SK-N-SH treated with all-trans-retinoic acid at 6 μM for 48 hours (cell line): ENCODE measurements around the gene NUP133.

Experiments used
- ATAC-seq: fragments of 200-7000 bp; cut with Tn5 transposase; 3 replicates; pipeline ENCODE4 v1.9.1; 2020; ENCODE audit warnings: mild to moderate bottlenecking, moderate library complexity
- ARNTL ChIP-seq: fragments of 450-650 bp; formaldehyde crosslinking; IDR thresholded peaks from 2 replicates; pipeline ENCODE4 v1.5.0; 2020; ENCODE audit warnings: low read depth, mild to moderate bottlenecking, moderate library complexity, borderline replicate concordance
- CSDC2 ChIP-seq: fragments of 250-450 bp; sonication (Bioruptor Pico); IDR thresholded peaks from 2 replicates; pipeline ENCODE4 v1.5.0; 2020; ENCODE audit warnings: mild to moderate bottlenecking, moderate library complexity
- ESRRG ChIP-seq: fragments of 250-450 bp; sonication (Bioruptor Pico); IDR thresholded peaks from 2 replicates; pipeline ENCODE4 v1.6.1; 2021; ENCODE audit warnings: mild to moderate bottlenecking
- GLIS3 ChIP-seq: fragments of 250-450 bp; sonication (Bioruptor Pico); IDR thresholded peaks from 2 replicates; pipeline ENCODE4 v1.5.0; 2020; ENCODE audit warnings: mild to moderate bottlenecking, moderate library complexity
- PPARA ChIP-seq: fragments of 250-450 bp; sonication (Bioruptor Pico); IDR thresholded peaks from 2 replicates; pipeline ENCODE4 v1.5.0; 2020; ENCODE audit warnings: mild to moderate bottlenecking, borderline replicate concordance
- RARB ChIP-seq: fragments of 250-450 bp; sonication (Bioruptor Pico); IDR thresholded peaks from 2 replicates; pipeline ENCODE4 v1.8.0; 2021; ENCODE audit warnings: mild to moderate bottlenecking, moderate library complexity
- SNAI2 ChIP-seq: fragments of 250-450 bp; sonication (Bioruptor Pico); IDR thresholded peaks from 2 replicates; pipeline ENCODE4 v1.5.0; 2020; ENCODE audit warnings: mild to moderate bottlenecking, moderate library complexity
- TCF4 ChIP-seq: fragments of 250-450 bp; sonication (Bioruptor Pico); IDR thresholded peaks from 2 replicates; pipeline ENCODE4 v1.8.0; 2021; ENCODE audit warnings: mild to moderate bottlenecking, moderate library complexity, borderline replicate concordance
- TOX ChIP-seq: fragments of 250-450 bp; sonication (Bioruptor Pico); IDR thresholded peaks from 2 replicates; pipeline ENCODE4 v1.8.0; 2021; ENCODE audit warnings: mild to moderate bottlenecking, moderate library complexity, borderline replicate concordance
- ZC3H10 ChIP-seq: fragments of 250-450 bp; sonication (Bioruptor Pico); IDR thresholded peaks from 2 replicates; pipeline ENCODE4 v1.5.1; 2021; ENCODE audit warnings: mild to moderate bottlenecking, moderate library complexity
- ZFP3 ChIP-seq: fragments of 250-450 bp; sonication (Bioruptor Pico); IDR thresholded peaks from 2 replicates; pipeline ENCODE4 v1.5.0; 2020; ENCODE audit warnings: mild to moderate bottlenecking, moderate library complexity
- ZFP30 ChIP-seq: fragments of 450-650 bp; formaldehyde crosslinking; IDR thresholded peaks from 2 replicates; pipeline ENCODE4 v1.5.0; 2022; ENCODE audit warnings: mild to moderate bottlenecking, moderate library complexity
- ZNF565 ChIP-seq: fragments of 450-650 bp; formaldehyde crosslinking; conservative IDR thresholded peaks from 2 replicates; pipeline ENCODE4 v1.5.0; 2020; ENCODE audit warnings: low read depth, mild to moderate bottlenecking, moderate library complexity
- ZNF8 ChIP-seq: fragments of 450-650 bp; formaldehyde crosslinking; IDR thresholded peaks from 2 replicates; pipeline ENCODE4 v1.5.0; 2020; ENCODE audit warnings: mild to moderate bottlenecking, moderate library complexity
- TF ChIP-seq, protein P1 (sequence below): fragments of 250-450 bp; sonication (Bioruptor Pico); IDR thresholded peaks from 2 replicates; pipeline ENCODE4 v1.8.0; 2021; ENCODE audit warnings: low read depth, mild to moderate bottlenecking, moderate library complexity, borderline replicate concordance
- TF ChIP-seq, protein P2 (sequence below): fragments of 250-450 bp; sonication (Bioruptor Pico); IDR thresholded peaks from 2 replicates; pipeline ENCODE4 v1.5.1; 2021; ENCODE audit warnings: mild to moderate bottlenecking, moderate library complexity
- TF ChIP-seq, protein P3 (sequence below): fragments of 250-450 bp; sonication (Bioruptor Pico); IDR thresholded peaks from 2 replicates; pipeline ENCODE4 v1.8.0; 2020; ENCODE audit warnings: mild to moderate bottlenecking, moderate library complexity, borderline replicate concordance
- TF ChIP-seq, protein P4 (sequence below): fragments of 250-450 bp; sonication (Bioruptor Pico); IDR thresholded peaks from 2 replicates; pipeline ENCODE4 v1.5.0; 2020; ENCODE audit warnings: mild to moderate bottlenecking, moderate library complexity

NUP133 gene

DNA sequence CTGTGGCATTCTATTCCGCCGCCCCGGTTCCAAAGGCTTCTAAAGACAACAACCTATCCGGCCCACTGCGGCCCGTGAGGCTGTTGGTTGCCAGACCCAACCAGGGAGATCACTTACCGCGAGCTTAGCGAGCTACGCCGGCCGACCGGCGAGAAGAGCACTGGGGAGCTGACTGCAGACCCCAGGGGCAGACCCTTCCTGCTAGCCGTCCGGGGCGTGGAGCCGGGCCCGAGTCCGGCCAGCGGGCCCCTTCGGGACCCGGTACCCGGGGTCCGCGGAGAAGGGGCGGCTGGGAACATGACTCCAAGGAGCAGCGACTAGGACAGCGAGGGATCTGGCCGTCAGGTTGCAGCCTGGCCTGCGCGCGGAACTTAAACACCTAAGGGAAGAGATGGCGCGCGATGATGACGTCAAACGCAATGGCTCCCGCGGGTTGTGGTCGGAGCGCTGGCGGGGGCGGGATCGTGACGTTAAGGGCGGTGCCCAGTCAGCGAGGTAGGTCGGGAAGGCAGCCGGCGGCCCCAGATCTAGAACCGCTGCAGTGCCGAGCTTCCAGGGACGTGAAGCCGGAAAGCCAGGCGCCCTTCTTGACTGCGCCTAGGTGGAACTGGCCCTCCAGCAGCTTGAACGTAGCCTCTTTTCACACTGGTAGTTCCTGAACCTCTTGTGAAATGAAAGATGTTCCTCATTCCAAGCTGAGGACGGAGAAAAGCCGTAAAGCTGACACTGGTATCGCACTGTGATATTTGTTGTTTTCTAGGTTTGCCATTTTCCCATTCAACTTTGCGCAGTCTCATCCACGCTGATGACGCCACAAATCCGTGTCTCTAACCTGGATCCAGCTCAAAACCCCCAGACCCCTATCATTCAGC is at the start of gene NUP133:
NUP133 (minus strand) TSS at position 391 of the 872 bp plus-strand sequence; CDS start at position 299, 92 bp downstream.
- ATAC-seq, result peak; percentile 98
- no peak for TF ChIP-seq ZNF565 (CRISPR knock-in tag)
- peak; percentile 61; the same call in 1 of the 2 replicates for TF ChIP-seq RARB (CRISPR knock-in tag)

DNA sequence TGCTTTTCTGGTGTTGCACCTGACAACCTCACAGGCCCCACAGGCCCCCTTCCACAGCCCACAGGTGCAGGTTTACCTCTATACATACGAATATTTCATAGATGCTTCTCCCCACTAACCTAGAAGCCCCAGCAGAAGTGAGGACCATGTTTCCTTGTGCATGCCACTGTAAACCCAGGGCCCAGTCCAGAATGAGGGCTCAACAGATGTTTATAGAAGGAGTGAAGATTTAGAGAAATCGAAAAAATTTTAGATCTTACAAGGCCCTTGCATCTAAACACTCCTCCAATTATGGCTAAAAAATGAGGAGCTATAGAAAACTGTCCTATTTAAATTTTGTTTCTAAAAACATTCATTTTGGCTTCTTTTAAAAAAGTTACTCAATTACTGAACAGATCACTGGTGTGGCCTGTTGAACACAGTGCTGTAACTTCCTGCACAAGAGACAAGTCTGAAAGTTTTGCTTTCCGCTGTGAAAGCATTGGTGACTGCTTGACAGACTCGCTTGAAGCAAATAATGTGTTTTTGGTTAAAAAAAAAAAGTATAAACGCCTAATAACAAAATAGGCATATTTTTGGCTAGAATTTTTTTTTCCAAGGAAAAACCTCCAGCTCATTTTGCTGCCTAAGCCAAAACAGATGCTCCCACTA is 49.2 kb upstream of the NUP133 start:
- no peak for ATAC-seq
- TF ChIP-seq, protein P1, sequence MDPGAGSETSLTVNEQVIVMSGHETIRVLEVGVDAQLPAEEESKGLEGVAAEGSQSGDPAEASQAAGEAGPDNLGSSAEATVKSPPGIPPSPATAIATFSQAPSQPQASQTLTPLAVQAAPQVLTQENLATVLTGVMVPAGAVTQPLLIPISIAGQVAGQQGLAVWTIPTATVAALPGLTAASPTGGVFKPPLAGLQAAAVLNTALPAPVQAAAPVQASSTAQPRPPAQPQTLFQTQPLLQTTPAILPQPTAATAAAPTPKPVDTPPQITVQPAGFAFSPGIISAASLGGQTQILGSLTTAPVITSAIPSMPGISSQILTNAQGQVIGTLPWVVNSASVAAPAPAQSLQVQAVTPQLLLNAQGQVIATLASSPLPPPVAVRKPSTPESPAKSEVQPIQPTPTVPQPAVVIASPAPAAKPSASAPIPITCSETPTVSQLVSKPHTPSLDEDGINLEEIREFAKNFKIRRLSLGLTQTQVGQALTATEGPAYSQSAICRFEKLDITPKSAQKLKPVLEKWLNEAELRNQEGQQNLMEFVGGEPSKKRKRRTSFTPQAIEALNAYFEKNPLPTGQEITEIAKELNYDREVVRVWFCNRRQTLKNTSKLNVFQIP (CRISPR knock-in tag), result no peak
- no peak for TF ChIP-seq ZFP3
- TF ChIP-seq GLIS3 (CRISPR knock-in tag), result no peak
- TF ChIP-seq, protein P2, sequence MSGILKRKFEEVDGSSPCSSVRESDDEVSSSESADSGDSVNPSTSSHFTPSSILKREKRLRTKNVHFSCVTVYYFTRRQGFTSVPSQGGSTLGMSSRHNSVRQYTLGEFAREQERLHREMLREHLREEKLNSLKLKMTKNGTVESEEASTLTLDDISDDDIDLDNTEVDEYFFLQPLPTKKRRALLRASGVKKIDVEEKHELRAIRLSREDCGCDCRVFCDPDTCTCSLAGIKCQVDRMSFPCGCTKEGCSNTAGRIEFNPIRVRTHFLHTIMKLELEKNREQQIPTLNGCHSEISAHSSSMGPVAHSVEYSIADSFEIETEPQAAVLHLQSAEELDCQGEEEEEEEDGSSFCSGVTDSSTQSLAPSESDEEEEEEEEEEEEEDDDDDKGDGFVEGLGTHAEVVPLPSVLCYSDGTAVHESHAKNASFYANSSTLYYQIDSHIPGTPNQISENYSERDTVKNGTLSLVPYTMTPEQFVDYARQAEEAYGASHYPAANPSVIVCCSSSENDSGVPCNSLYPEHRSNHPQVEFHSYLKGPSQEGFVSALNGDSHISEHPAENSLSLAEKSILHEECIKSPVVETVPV (CRISPR knock-in tag), result no peak
- TF ChIP-seq SNAI2, result no peak
- TF ChIP-seq, protein P3, sequence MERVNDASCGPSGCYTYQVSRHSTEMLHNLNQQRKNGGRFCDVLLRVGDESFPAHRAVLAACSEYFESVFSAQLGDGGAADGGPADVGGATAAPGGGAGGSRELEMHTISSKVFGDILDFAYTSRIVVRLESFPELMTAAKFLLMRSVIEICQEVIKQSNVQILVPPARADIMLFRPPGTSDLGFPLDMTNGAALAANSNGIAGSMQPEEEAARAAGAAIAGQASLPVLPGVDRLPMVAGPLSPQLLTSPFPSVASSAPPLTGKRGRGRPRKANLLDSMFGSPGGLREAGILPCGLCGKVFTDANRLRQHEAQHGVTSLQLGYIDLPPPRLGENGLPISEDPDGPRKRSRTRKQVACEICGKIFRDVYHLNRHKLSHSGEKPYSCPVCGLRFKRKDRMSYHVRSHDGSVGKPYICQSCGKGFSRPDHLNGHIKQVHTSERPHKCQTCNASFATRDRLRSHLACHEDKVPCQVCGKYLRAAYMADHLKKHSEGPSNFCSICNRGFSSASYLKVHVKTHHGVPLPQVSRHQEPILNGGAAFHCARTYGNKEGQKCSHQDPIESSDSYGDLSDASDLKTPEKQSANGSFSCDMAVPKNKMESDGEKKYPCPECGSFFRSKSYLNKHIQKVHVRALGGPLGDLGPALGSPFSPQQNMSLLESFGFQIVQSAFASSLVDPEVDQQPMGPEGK (CRISPR knock-in tag), result no peak
- TF ChIP-seq ESRRG (CRISPR knock-in tag), result no peak
- TF ChIP-seq ZC3H10 (CRISPR knock-in tag), result no peak
- no peak for TF ChIP-seq ZNF8 (CRISPR knock-in tag)
- TF ChIP-seq ZNF565 (CRISPR knock-in tag), result no peak
- no peak for TF ChIP-seq ZFP30 (CRISPR knock-in tag)
- TF ChIP-seq, protein P4, sequence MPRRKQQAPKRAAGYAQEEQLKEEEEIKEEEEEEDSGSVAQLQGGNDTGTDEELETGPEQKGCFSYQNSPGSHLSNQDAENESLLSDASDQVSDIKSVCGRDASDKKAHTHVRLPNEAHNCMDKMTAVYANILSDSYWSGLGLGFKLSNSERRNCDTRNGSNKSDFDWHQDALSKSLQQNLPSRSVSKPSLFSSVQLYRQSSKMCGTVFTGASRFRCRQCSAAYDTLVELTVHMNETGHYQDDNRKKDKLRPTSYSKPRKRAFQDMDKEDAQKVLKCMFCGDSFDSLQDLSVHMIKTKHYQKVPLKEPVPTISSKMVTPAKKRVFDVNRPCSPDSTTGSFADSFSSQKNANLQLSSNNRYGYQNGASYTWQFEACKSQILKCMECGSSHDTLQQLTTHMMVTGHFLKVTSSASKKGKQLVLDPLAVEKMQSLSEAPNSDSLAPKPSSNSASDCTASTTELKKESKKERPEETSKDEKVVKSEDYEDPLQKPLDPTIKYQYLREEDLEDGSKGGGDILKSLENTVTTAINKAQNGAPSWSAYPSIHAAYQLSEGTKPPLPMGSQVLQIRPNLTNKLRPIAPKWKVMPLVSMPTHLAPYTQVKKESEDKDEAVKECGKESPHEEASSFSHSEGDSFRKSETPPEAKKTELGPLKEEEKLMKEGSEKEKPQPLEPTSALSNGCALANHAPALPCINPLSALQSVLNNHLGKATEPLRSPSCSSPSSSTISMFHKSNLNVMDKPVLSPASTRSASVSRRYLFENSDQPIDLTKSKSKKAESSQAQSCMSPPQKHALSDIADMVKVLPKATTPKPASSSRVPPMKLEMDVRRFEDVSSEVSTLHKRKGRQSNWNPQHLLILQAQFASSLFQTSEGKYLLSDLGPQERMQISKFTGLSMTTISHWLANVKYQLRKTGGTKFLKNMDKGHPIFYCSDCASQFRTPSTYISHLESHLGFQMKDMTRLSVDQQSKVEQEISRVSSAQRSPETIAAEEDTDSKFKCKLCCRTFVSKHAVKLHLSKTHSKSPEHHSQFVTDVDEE (CRISPR knock-in tag), result no peak
- no peak for TF ChIP-seq CSDC2
- TF ChIP-seq TOX, result no peak
- no peak for TF ChIP-seq ARNTL

DNA sequence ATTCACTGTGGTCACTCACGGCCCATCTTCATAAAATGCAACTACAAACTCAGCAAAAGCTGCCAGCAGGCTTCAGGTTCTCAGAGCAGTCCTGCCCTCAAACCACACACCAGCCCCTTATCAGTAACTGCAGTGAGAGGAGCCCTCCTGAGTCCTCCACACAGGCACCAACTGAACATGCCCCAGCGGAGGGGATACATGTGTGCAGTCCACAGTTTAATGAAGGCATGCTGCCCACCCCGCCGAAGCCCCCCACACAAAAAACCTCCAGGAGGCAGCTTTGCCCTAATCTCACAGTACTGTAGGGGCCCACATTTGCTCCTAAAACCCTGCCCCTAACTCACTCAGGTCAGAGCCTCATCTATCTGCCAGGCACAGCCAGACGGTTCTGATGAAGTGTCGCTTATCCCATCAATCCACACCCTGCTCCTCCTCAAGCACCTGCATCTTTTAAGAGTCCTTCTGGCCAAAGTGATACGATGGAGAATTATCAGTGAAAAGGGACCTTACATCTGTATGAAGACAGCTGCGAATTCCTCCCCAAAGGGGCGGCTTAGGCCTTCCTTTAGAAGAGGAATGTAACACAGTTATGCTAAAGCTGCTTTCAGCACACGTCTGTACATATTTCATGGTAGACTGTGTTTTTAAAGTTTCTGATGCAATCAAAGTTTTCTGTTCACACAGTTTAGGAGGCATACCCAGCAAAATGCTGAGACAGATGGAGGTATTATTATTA is 46.9 kb upstream of the NUP133 start:
- TF ChIP-seq, protein P3 (CRISPR knock-in tag), result no peak
- TF ChIP-seq CSDC2, result no peak
- no peak for TF ChIP-seq TOX
- no peak for TF ChIP-seq RARB (CRISPR knock-in tag)
- TF ChIP-seq ESRRG (CRISPR knock-in tag), result no peak
- TF ChIP-seq TCF4 (CRISPR knock-in tag), result no peak
- no peak for TF ChIP-seq ARNTL
- no peak for TF ChIP-seq PPARA (CRISPR knock-in tag)
- TF ChIP-seq ZFP3, result no peak
- no peak for TF ChIP-seq GLIS3 (CRISPR knock-in tag)
- no peak for ATAC-seq
